ENCODE results near the gene FAM81B. TPM values are rescaled to one million over a fixed set of nuclear protein-coding genes. Genes with fewer than 3 reads are reported as not detected.

The FAM81B gene
- total RNA-seq, 1 experiment from 2014 or later = not detected

DNA sequence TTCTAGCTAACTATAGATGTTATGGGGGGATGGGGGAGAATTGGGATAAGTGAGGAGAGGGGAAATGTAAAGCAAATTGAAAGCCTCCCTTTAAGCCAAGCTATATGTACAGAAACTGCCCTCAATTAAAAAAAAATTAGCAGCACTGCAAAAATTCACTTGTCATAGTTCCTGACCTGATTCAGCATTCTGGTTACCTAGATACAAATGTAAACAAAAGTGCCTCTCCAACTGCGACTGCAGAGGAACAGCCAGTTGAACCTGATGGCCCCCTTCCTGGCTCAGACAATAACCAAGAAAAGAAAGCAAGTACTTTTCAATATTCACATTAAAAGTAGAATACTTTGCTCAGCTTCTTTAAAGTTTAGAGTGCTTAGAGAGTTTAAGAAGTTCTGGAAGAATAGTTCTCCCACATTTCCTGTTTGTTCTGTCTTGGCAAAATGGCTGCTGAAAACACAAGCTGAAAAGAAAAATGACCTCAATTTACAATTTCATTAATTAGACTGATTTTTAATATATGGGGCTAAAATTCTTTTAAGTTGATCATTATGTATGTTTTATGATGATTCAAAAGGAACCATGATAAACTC is 1.5 kb downstream of the FAM81B start:
- DNase-seq (ENCODE audit: low read depth) = peak; percentile 61

DNA sequence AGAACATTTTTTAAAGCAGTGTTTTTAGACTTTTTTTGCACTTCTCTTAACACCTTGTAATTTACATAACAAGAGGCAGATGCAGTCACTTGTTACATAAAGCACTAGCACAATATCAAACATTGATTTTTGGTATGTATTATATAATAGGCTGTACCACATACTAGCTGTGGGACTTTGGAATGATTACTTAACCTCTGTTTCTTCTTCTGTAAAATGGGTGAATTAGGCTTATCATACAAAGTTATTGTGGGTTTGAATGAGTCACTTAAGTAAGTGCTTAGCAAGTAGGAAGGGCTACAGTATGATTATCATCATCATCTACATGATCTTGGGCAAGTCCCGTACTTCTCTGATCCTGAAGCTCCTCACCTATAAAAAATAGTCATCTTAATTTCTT is 2.1 kb downstream of the FAM81B start:
- in situ Hi-C loops (cut with HindIII; ENCODE audit: low pct_unique_long_range_greater_than_20kb, low sequenced_read_pairs) = no loop called here
- DNase-seq (ENCODE audit: low read depth) = no peak

More for the DNA sequence above, 1.5 kb downstream of the FAM81B start:
- in situ Hi-C loops (cut with HindIII; ENCODE audit: low pct_unique_long_range_greater_than_20kb, low sequenced_read_pairs) = no loop called here

DNA sequence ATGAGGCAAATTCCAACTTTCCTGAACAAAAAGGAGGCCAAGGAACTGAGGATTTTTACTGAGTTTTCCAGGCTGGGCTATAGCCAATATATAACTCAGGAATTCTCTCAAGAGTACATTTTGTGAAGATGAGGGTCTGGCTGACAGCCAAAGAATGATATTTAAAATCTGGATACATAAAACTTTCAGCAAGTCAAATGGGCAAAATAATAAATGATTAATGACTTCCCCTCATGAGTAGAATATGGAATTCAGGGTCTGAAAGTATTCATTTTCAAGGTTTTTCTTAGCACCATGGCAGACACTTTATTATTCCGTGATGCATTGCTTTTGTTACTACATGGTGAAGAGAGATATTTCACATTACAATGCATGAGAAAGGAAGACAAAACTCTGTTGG is 7.8 kb downstream of the FAM81B start:
- no peak for DNase-seq (ENCODE audit: low read depth)
- in situ Hi-C loops (cut with HindIII; ENCODE audit: low pct_unique_long_range_greater_than_20kb, low sequenced_read_pairs) = no loop called here

DNA sequence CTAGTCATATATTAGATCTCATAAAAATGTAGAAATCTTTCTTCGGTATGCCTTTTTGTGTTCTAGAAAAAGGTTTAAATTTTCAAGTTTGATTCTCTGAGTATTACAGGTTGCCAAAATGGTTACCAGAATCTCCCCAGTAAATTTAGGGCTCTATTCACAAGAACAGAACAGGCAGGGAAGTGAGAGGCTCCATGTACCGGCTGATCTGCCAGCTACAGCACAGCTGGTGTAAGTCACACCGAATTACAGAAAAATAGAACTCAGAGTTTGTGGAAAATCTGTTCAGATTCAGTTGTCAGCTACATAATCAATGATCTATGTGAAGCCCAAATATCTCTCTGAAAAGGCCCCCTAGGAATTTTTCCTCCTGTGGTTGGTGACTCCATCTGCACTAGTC is 10.5 kb downstream of the FAM81B start:
- in situ Hi-C loops (cut with HindIII; ENCODE audit: low pct_unique_long_range_greater_than_20kb, low sequenced_read_pairs) = no loop called here
- DNase-seq (ENCODE audit: low read depth) = no peak

DNA sequence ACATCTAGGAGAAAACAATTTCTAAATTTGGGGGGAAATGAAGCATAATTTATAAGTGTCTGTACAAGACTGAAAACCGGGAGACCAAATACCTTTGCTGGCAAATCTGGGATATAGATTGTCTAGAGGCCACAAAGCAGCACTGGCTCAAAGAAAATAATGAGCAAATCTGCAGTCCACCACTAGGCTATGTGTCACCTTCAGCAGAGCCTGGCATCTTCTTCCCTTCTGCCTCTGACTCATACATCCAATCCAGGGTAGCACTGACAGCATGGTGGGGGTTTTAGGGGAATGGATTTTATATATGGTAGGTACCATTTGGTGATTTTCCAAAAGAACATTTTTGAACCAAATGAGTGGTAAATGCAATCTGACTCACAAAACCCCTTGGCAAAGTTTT is 12.8 kb downstream of the FAM81B start:
- in situ Hi-C loops (cut with HindIII; ENCODE audit: low pct_unique_long_range_greater_than_20kb, low sequenced_read_pairs) = no loop called here
- DNase-seq (ENCODE audit: low read depth) = no peak

DNA sequence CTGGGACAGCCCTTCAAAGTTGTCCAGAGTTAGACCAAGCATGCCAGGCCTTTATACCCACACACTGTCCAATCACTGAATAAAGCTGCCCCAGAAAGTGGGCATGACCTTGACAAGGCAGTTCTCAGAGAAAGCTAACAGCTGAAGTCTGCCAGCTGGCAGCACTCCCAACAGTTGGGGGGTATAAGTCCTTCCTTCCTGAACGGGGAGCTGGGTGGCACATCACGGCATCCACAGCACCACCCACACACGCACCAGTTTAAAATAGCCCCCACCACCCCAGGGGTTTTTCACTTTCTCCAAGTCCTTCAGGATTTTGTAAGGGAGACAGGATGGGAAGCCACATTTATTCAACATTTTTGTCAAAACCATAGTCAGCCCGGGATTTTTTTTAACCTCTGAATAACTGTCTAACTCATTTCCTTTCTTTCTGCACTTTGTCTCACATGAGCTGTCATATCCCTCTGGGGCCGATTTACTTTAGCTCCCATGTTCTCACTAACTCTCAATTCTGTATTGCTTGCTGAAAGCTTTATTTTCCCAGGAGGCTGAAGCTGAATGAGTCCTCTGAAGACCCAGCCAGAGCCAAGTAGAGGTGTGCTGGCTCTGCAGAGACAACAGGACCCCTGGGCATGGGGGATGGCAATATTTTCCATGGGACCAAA is 15.4 kb downstream of the FAM81B start:
- in situ Hi-C loops (cut with HindIII; ENCODE audit: low pct_unique_long_range_greater_than_20kb, low sequenced_read_pairs) = no loop called here

DNA sequence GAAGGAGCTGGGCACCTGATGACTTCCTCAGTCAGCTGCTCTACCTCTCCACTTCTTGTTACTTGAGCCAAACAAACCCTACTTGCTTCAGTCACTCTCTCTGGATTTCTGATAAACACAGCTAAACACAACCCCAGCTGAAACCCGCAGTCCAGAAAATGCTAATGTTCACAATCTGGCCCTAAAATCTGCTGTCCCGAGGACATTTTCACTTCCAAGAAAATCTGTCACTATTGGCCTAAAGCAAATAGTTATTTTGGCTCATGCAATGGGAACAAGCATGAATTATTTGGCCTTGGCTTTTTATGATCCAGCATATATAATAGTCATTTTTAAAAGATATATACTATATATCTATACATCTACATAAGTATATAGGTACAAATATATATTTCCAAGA is 19.1 kb downstream of the FAM81B start:
- in situ Hi-C loops (cut with HindIII; ENCODE audit: low pct_unique_long_range_greater_than_20kb, low sequenced_read_pairs) = no loop called here
- no peak for DNase-seq (ENCODE audit: low read depth)

More for the DNA sequence above, 15.4 kb downstream of the FAM81B start:
- DNase-seq (ENCODE audit: low read depth) = no peak

DNA sequence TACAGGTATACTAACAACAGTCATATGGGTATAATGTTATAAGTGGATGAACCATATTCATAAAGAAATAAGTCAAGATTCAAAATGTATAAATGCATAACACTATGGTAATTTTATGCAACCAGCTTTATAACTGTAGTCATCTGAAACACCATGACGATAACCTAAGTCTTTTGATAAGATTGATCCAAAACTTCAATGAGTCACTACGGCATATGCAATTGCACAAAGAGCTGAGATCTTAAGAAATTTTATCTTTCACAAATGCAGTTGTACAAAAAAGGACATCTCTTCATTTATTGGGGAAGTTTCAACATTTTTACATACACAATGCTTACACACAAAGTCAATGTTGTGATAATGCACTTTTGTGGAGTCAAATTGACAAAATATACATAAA is 20.3 kb downstream of the FAM81B start:
- in situ Hi-C loops (cut with HindIII; ENCODE audit: low pct_unique_long_range_greater_than_20kb, low sequenced_read_pairs) = no loop called here
- no peak for DNase-seq (ENCODE audit: low read depth)

DNA sequence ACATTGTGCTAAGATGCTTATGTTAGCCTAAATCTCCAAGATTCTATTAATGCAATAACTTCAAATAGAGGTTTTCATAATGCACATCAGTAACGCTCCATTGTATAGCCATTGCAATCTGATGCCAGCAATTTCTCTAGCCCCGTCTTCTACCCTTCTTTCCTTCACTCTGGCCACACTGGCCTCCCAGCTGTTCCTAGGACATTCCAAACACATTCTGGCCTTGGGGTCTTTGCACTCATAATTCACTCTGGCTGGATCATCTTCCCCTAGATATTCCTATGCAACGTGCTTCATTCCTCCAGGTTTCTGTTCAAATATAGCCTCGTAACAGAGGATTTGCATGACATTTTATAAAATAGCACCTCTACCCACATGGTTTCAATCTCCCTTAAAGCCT is 23.3 kb downstream of the FAM81B start:
- in situ Hi-C loops (cut with HindIII; ENCODE audit: low pct_unique_long_range_greater_than_20kb, low sequenced_read_pairs) = no loop called here
- DNase-seq (ENCODE audit: low read depth) = no peak

DNA sequence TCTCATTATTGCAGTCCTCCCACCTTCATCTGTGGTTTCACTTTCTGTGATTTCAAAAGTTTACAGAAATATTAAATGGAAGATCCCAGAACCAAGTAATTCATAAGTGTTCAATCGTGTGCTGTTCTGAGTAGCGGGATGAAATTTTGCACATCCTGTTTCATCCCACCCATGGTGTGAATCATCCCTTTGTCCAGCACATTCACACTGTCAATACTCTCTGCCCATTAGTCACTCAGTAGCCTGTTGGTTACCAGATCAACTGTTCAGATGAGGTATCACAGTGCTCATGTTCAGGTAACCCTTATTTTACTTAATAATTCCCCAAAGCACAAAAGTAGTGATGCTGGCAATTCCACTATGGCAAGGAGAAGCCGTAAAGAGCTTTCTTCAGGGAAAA is 26.8 kb downstream of the FAM81B start:
- in situ Hi-C loops (cut with HindIII; ENCODE audit: low pct_unique_long_range_greater_than_20kb, low sequenced_read_pairs) = no loop called here

DNA sequence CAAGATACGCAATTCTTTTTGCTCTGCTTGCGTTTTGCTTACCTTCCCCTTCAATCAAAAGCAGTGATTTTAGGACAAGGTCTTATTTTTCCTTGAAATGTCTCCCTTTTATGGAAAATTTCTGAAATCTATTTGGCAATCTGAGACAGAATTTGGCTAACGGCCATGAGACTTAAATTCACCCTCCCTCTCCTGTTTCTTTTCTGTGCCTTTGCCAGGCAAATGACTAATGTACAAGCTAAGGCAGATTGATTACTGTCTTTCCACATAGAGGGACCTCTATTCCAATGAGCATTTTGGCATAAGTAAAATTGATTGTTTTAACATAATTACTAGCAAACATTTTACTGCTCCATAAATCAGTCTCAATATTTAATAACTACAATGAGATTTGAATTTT is 31.7 kb downstream of the FAM81B start:
- in situ Hi-C loops (cut with HindIII; ENCODE audit: low pct_unique_long_range_greater_than_20kb, low sequenced_read_pairs) = no loop called here

More for the DNA sequence above, 26.8 kb downstream of the FAM81B start:
- DNase-seq (ENCODE audit: low read depth) = no peak

DNA sequence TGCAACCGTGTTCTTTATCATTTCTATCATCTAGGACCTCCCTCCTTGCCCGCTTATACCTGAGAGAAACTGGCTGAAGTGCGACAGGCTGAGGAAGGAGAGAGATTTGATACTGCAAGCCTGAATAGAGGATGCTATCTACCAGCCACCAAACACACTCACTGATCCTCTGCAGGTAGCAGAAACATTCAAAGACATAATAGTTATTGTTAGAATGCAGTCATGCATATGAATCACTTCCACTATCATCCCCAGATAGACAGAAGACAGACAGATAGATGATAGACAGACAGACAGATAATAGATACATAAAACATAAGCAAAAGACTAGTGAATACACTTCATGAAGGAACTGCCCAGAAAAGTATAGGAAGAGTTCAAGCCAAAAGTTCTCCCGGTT is 32.9 kb downstream of the FAM81B start:
- in situ Hi-C loops (cut with HindIII; ENCODE audit: low pct_unique_long_range_greater_than_20kb, low sequenced_read_pairs) = no loop called here
- no peak for DNase-seq (ENCODE audit: low read depth)

More for the DNA sequence above, 31.7 kb downstream of the FAM81B start:
- no peak for DNase-seq (ENCODE audit: low read depth)

DNA sequence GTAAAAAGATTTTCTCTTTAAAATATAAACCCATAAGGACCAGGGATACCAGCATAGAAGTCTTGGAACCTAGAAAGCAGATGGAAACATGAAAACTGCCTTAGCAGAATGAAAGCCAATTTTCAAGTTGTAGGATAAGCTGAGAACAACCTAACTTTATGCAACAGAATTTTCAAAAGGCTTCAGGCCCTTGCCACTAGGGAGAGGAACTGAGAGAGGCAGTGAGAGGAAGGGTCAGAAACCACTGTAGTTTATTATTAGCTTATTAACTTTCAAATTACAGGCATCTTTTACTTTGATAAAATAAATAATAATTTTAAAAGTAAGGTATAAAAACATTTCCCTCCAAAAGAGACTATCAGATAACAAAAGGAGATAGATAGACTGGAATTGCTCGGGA is 33.4 kb downstream of the FAM81B start:
- DNase-seq (ENCODE audit: low read depth) = no peak
- in situ Hi-C loops (cut with HindIII; ENCODE audit: low pct_unique_long_range_greater_than_20kb, low sequenced_read_pairs) = no loop called here

DNA sequence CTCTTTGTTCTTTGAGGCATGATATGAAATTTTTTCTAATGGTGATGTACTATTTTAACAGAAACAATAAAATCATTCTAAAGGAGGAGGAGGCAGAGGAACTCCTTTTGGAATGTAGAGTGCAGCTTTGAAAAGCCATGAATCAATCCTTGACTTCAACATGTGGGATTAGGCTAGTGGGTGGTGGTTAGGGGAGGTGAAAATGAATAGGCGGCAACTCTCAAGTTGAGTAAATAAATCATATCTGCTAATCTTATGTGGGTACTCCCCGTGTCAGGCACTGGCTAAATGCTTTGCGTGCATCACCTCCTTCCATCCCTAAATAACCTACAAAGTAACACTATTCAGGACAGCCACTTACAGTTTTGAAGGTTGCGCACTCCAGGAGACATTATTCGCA is 35.1 kb downstream of the FAM81B start:
- in situ Hi-C loops (cut with HindIII; ENCODE audit: low pct_unique_long_range_greater_than_20kb, low sequenced_read_pairs) = no loop called here
- no peak for DNase-seq (ENCODE audit: low read depth)

DNA sequence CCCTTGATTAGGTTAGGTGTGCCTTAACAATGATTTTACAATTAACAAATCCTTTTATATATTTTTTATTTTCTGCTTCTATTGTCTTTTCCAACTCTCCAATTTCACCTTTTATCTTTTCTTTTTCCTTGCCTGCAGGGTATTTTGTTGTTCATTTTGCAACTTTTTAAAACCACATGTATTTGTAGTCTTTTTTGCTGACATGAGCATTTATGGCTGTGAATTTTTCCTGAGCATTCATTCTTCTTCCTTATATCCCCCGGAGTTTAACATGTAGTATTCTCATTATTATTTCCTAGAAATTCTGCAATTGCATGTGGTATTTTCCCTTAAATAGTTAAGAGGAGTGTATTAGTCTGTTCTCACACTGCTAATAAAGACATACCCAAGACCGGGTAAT is 41.6 kb downstream of the FAM81B start:
- no peak for DNase-seq (ENCODE audit: low read depth)
- in situ Hi-C loops (cut with HindIII; ENCODE audit: low pct_unique_long_range_greater_than_20kb, low sequenced_read_pairs) = no loop called here

DNA sequence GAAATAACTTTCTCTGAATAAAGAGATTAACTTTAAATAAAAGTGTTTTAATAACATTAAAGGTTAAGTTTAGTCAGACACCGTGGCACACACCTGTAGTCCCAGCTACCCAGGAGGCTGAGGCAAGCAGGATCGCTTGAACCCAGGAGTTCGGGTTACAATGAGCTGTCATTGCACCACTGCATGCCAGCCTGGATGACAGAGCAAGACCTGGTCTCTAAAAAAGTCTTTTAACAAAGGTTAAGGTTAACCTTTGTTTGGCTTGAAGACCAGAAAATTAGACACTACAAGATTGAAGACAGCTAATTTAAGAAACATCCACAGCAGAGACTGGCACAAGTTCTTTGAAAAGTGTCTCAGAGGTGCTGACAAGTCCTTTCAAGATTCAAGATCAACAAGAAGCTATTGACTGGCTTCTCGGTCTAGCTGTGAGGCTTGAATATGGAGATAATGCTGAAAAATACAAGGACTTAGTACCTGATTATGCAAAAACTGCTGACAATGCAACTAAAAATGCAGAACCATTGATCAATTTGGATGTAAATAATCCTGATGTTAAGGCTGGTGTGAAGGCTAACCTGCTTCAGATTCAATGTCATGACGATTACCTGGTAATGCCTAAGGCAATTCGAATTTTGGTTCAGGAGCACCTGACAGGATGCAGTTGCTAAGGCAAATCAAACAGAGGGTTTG is 48.8 kb downstream of the FAM81B start:
- in situ Hi-C loops (cut with HindIII; ENCODE audit: low pct_unique_long_range_greater_than_20kb, low sequenced_read_pairs) = no loop called here
- DNase-seq (ENCODE audit: low read depth) = no peak

DNA sequence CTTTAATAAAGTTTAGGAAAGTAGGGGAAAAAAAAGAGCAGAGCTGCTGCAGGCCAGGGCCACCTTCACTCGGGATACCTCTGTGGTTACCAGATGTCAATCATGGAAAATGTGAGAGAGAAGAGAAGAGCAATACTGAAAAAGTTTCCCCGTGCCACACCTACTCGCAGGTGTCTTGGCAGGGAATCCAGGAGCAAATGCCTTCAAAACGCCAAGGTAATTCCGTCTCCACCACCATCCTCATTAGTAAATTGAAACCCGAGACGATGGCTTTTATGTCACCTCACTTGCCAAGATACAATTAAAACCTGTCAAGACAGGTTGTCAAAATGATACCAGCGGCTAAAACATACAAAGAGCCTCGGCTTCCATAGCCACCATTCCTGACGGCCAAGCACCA is 49.7 kb downstream of the FAM81B start:
- in situ Hi-C loops (cut with HindIII; ENCODE audit: low pct_unique_long_range_greater_than_20kb, low sequenced_read_pairs) = no loop called here
- no peak for DNase-seq (ENCODE audit: low read depth)

DNA sequence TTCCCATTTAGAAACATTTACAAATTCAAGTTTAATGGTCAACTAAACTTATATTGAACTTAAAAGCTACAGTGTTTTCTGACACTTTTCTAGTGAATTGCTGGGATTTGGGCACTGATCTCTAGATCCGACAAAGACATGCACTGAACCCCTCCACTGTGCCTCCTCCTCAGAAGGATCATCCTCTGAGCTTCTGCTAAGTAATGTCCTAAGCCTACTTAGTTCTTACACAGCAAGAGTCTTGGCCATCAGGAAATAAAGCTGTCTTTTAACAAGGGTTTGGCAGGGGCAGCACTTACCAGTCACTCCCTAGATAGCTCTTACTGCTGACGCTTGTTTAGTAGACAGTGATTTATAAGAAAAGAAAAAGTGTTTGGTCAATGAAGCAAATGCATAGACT is 50.5 kb downstream of the FAM81B start:
- in situ Hi-C loops (cut with HindIII; ENCODE audit: low pct_unique_long_range_greater_than_20kb, low sequenced_read_pairs) = no loop called here
- DNase-seq (ENCODE audit: low read depth) = no peak

DNA sequence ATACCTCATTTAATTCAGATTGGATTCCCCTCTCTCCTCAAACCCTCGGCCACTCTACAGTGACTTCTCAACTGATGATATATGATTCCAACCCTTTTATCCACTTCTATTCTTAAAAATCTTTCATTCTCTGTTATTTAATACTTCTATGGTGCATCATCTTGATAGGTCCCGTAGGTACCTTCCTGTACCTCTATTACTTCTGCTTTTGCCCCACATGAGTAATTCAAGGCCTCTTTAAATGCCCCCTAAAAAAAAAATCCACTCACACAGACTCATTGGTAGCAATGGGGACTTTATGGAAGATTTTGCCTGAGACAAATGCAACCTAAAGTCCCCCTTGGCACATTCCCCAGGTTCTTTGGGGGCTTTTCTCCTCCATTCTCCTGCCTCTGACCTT is 54.3 kb downstream of the FAM81B start:
- in situ Hi-C loops (cut with HindIII; ENCODE audit: low pct_unique_long_range_greater_than_20kb, low sequenced_read_pairs) = no loop called here
- DNase-seq (ENCODE audit: low read depth) = no peak

DNA sequence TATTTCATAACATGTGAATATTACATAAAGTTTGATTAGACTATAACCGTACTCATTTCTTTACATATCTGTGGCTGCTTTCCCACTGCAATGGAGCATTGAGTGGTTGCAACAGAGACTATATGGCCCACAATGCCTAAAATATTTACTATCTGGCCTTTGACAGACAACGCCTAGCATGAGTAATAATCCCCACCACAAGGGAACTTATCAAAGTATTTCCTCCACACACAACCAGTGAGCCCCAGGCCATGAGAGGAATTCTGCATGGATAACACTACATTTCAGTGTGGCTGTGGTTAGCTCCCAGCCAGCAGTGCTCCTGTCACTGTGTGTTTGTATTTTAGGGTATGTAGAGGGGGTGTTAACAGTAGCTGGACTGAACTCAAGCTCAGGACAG is 54.8 kb downstream of the FAM81B start:
- no peak for DNase-seq (ENCODE audit: low read depth)
- in situ Hi-C loops (cut with HindIII; ENCODE audit: low pct_unique_long_range_greater_than_20kb, low sequenced_read_pairs) = no loop called here

Measured in Caki2 (cell line).